SK-N-SH treated with all-trans-retinoic acid at 6 μM for 48 hours (cell line): Measurements from ENCODE around the gene HK3.

Experiments used
- CSRNP3 ChIP-seq: fragments of 250-450 bp; sonication (Bioruptor Pico); IDR thresholded peaks from 2 replicates; pipeline ENCODE4 v1.5.1; 2021; ENCODE audit warnings: mild to moderate bottlenecking, moderate library complexity
- PATZ1 ChIP-seq: fragments of 250-450 bp; sonication (Bioruptor Pico); IDR thresholded peaks from 2 replicates; pipeline ENCODE4 v1.8.0; 2020; ENCODE audit warnings: mild to moderate bottlenecking, moderate library complexity, borderline replicate concordance
- TCF4 ChIP-seq: fragments of 250-450 bp; sonication (Bioruptor Pico); IDR thresholded peaks from 2 replicates; pipeline ENCODE4 v1.8.0; 2021; ENCODE audit warnings: mild to moderate bottlenecking, moderate library complexity, borderline replicate concordance
- ZFP30 ChIP-seq: fragments of 450-650 bp; formaldehyde crosslinking; IDR thresholded peaks from 2 replicates; pipeline ENCODE4 v1.5.0; 2022; ENCODE audit warnings: mild to moderate bottlenecking, moderate library complexity

- no peak for TF ChIP-seq PATZ1 (CRISPR knock-in tag)
- TF ChIP-seq ZFP30 (CRISPR knock-in tag) = no peak
- no peak for TF ChIP-seq CSRNP3
- no peak for TF ChIP-seq TCF4 (CRISPR knock-in tag)
Observed at GRCh38 chr5:176906126-176906525, 7.0 kb upstream of the HK3 start.
